PC-9 (cell line): ENCODE results near the gene DCANP1. TPM values are rescaled to one million over a fixed set of nuclear protein-coding genes. Genes with fewer than 3 reads are reported as not detected.
"Not testable (repeated sequence)": the region's sequence is repeated elsewhere in the genome, so short reads cannot be mapped to it uniquely, and the experiment has no call there.

ENCODE experiments used
- Bru-seq: library from RNA; stranded (reverse); fragments of 400-500 nt; gene quantifications from one replicate; lab custom pipeline; 2021; lab: Mats Ljungman, UMichigan
- BruChase-seq, 2 experiments: library from RNA; stranded (reverse); fragments of 400-500 nt; gene quantifications; one replicate each; lab custom pipeline; 2021; lab: Mats Ljungman, UMichigan
- BruUV-seq: library from RNA; stranded (reverse); fragments of 400-500 nt; replicated peaks from 2 replicates; lab custom pipeline; 2021; lab: Mats Ljungman, UMichigan
- CTCF ChIA-PET: fragments of 300-600 bp; sonication (Branson Sonifier 250); formaldehyde crosslinking; loops from one replicate; lab custom pipeline; 2022; ENCODE audit warnings: antibody characterized with exemption; lab: Charles Lee
- POLR2A ChIA-PET: fragments of 300-600 bp; sonication (Branson Sonifier 250); formaldehyde crosslinking; loops from one replicate; lab custom pipeline; 2022; ENCODE audit warnings: antibody characterized with exemption; ENCODE audit not compliant: unreplicated experiment; lab: Charles Lee
- DNase-seq, 2 experiments: peaks; one replicate each; pipeline versions ENCODE4 v3.0.0 to v3.0.0-alpha.2; 2015 to 2022; ENCODE audit warnings: mixed read lengths in 1 of 2
- H2AFZ ChIP-seq: fragments of 200-600 bp; sonication (generic); 2 replicates; pipeline ENCODE4 v1.8.1; 2017; ENCODE audit warnings: antibody characterized with exemption
- H3F3A ChIP-seq: fragments of 200-600 bp; sonication (generic); 2 replicates; pipeline ENCODE4 v1.8.1; 2017; ENCODE audit warnings: antibody characterized with exemption, mild to moderate bottlenecking, low read depth; ENCODE audit not compliant: insufficient read depth
- H3K27ac ChIP-seq: fragments of 200-600 bp; sonication (generic); 2 replicates; pipeline ENCODE4 v1.6.1; 2016; ENCODE audit warnings: mixed run types
- H3K27me3 ChIP-seq: fragments of 200-600 bp; sonication (generic); 2 replicates; pipeline ENCODE4 v1.6.1; 2016; ENCODE audit warnings: low read depth, mixed run types; ENCODE audit not compliant: insufficient read depth
- H3K36me3 ChIP-seq: fragments of 200-600 bp; sonication (generic); 2 replicates; pipeline ENCODE4 v1.6.1; 2016; ENCODE audit warnings: low read depth, mixed run types
- H3K4me1 ChIP-seq: fragments of 200-600 bp; sonication (generic); replicated peaks from 2 replicates; pipeline ENCODE4 v1.6.1; 2016; ENCODE audit warnings: mixed run types; ENCODE audit not compliant: insufficient read depth
- H3K4me2 ChIP-seq: fragments of 200-600 bp; sonication (generic); 2 replicates; pipeline ENCODE4 v1.6.1; 2017; ENCODE audit warnings: mixed run types
- H3K4me3 ChIP-seq: fragments of 200-600 bp; sonication (generic); 2 replicates; pipeline ENCODE4 v1.6.1; 2016; ENCODE audit warnings: mixed run types
- H3K79me2 ChIP-seq: fragments of 200-600 bp; sonication (generic); 2 replicates; pipeline ENCODE4 v1.6.1; 2017; ENCODE audit warnings: low read depth, mixed run types
- H3K9me2 ChIP-seq: fragments of 200-600 bp; sonication (generic); 2 replicates; pipeline ENCODE4 v1.8.1; 2017; ENCODE audit warnings: mild to moderate bottlenecking; ENCODE audit not compliant: insufficient read depth
- H3K9me3 ChIP-seq: fragments of 200-600 bp; sonication (generic); 2 replicates; pipeline ENCODE4 v1.8.1; 2016; ENCODE audit warnings: low read depth; ENCODE audit not compliant: insufficient read depth
- H4K20me1 ChIP-seq: fragments of 200-600 bp; sonication (generic); 2 replicates; pipeline ENCODE4 v1.8.1; 2017; ENCODE audit not compliant: insufficient read depth
- CTCF ChIP-seq: fragments of 200-600 bp; sonication (generic); conservative IDR thresholded peaks from 2 replicates; pipeline ENCODE4 v1.6.1; 2017; ENCODE audit warnings: mixed run types, antibody characterized with exemption, mild to moderate bottlenecking, moderate library complexity
- EZH2 ChIP-seq: fragments of 200-600 bp; sonication (generic); IDR thresholded peaks from 2 replicates; pipeline ENCODE4 v1.8.0; 2017; ENCODE audit warnings: antibody characterized with exemption, low read depth
- intact Hi-C: fragments of 100-400 bp; cut with micrococcal nuclease; formaldehyde crosslinking; loops from one replicate; pipeline ENCODE4 v1.10.0; 2022; ENCODE audit not compliant: unreplicated experiment
- long read RNA-seq: library from polyadenylated mRNA; stranded (forward); transcript quantifications from one replicate; pipeline ENCODE4 v2.0.0, GENCODE V29; 2022
- total RNA-seq: library from RNA; stranded (reverse); gene quantifications from 2 replicates; pipeline ENCODE4 v1.2.3, GENCODE V29; 2021

Gene DCANP1, protein sequence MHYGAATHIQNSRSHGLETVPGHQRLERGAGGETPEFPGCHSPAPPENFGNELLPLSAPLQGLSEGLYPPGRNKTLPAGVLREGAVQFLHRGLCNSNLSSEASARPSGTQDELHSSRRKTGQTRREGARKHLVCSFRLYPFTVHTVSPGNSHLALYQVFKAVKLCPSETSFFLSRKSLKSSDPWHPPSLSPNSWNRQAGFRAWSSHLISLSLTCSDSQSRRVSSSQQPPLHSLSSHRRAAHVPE
- total RNA-seq: not detected in 2 replicates
- not detected for Bru-seq, nascent RNA
- BruChase-seq, experiment 1, labeled RNA remaining after a 2-hour chase: not detected
- BruChase-seq, experiment 2, labeled RNA remaining after a 6-hour chase: not detected
- long read RNA-seq: 0 reads

GRCh38 chr5:135447298-135447929 is at the start of gene DCANP1:
TSS of gene DCANP1 (minus strand) at chr5:135447348. CDS start at chr5:135447108, 240 bp downstream.
- ChIA-PET CTCF (interaction anchor here (1.4 kb wide), 1 partner anchor 11 kb away, joined by 4 read pairs; no protein-coding TSS in a partner anchor), POLR2A (no interaction called here)
- no peak for TF ChIP-seq EZH2
- no peak for TF ChIP-seq CTCF
- Histone ChIP-seq H3K36me3 (no peaks in the 10 kb centered on the region), H3K79me2 (no peaks in the 10 kb centered on the region), H3F3A (no peaks in the 10 kb centered on the region), H4K20me1 (no peaks in the 10 kb centered on the region), H3K9me2 (no peaks in the 10 kb centered on the region), H3K4me3 (no peak within 1 kb of the TSS), H3K4me2 (no peak within 1 kb of the TSS), H2AFZ (no peak within 1 kb of the TSS), H3K4me1 (no peaks in the 10 kb centered on the region), H3K27me3 (peaks cover 89% of the 10 kb centered on the region), H3K27ac (no peak within 1 kb of the TSS), H3K9me3 (no peaks in the 10 kb centered on the region)
- intact Hi-C loops: no loop called here
- no TSS peak for BruUV-seq
- no peak for DNase-seq

- H3K79me2 ChIP-seq, intact Hi-C loops, H3K4me3 ChIP-seq, H3K36me3 ChIP-seq, POLR2A ChIA-PET, H3K27ac ChIP-seq, H4K20me1 ChIP-seq, H3K4me1 ChIP-seq, H3K27me3 ChIP-seq, H3F3A ChIP-seq, DNase-seq, H3K9me2 ChIP-seq, H3K9me3 ChIP-seq, CTCF ChIA-PET, H3K4me2 ChIP-seq, BruUV-seq, H2AFZ ChIP-seq: not testable (repeated sequence)
Measured at GRCh38 chr5:135495531-135495930, 48.4 kb upstream of the DCANP1 start.

- Histone ChIP-seq H3K27me3 (peaks cover 3% of the 10 kb centered on the region; the same call in 1 of the 2 replicates), H3K4me3 (no peak overlapping the region), H3F3A (no peaks in the 10 kb centered on the region), H2AFZ (no peak overlapping the region), H3K27ac (no peak overlapping the region), H4K20me1 (no peaks in the 10 kb centered on the region), H3K79me2 (no peaks in the 10 kb centered on the region), H3K4me2 (peak overlapping the region; percentile 40; the same call in 1 of the 2 replicates), H3K4me1 (peaks cover 5% of the 10 kb centered on the region), H3K9me2 (no peaks in the 10 kb centered on the region), H3K36me3 (no peaks in the 10 kb centered on the region), H3K9me3 (no peaks in the 10 kb centered on the region)
- no TSS peak for BruUV-seq
- CTCF ChIA-PET: no interaction called here
- no peak for TF ChIP-seq CTCF
- TF ChIP-seq EZH2: no peak
- no peak for DNase-seq
- intact Hi-C loops: no loop called here
- POLR2A ChIA-PET: no interaction called here
Measured at GRCh38 chr5:135494196-135494595, 47.0 kb upstream of the DCANP1 start.
